Measurements from ENCODE around the gene IGFL2.

- TF ChIP-seq KDM1A (IDR thresholded peaks at IDR 0.05; ENCODE audit: borderline replicate concordance) (no peak), POLR2AphosphoS5 (IDR thresholded peaks at IDR 0.05; ENCODE audit: low read length) (no peak), HCFC1 (IDR thresholded peaks at IDR 0.05; ENCODE audit: low read length) (no peak), CTCF (IDR thresholded peaks at IDR 0.05 in 2 of 3, conservative IDR thresholded peaks at IDR 0.05 in 1 of 3; ENCODE audit: control insufficient read depth in 2 of 3, extremely low read depth in 1 of 3, insufficient read depth in 1 of 3, low read depth in 3 of 3, low read length in 3 of 3) (no peak), GABPA (IDR thresholded peaks at IDR 0.05; ENCODE audit: low read depth) (no peak), RBBP5 (conservative IDR thresholded peaks at IDR 0.05) (no peak), YY1 (IDR thresholded peaks at IDR 0.05; ENCODE audit: low read depth, low read length) (no peak), CREB1 (IDR thresholded peaks at IDR 0.05; ENCODE audit: low read depth) (no peak), SMC3 (IDR thresholded peaks at IDR 0.05; ENCODE audit: borderline replicate concordance, low read length) (no peak), POLR2A (IDR thresholded peaks at IDR 0.05; ENCODE audit: low read depth, low read length) (no peak), USF2 (IDR thresholded peaks at IDR 0.05; ENCODE audit: borderline replicate concordance, low read depth, low read length) (no peak), ZNF384 (IDR thresholded peaks at IDR 0.05; ENCODE audit: borderline replicate concordance, low read depth, low read length) (no peak), ZBTB11 (CRISPR knock-in tag; IDR thresholded peaks at IDR 0.05) (no peak)
These were observed 21.9 kb upstream of the IGFL2 start for GRCh38 chr19:46126086-46126580.
